HL-60 (cell line): ENCODE data around the gene REXO1.

Experiments used
- CTCF ChIP-seq: IDR thresholded peaks from one replicate; pipeline ENCODE4 v1.5.1; 2011; ENCODE audit warnings: low read length, control low read depth, inconsistent platforms; ENCODE audit not compliant: insufficient read depth
- POLR2AphosphoS5 ChIP-seq: IDR thresholded peaks from 2 replicates; pipeline ENCODE4 v1.6.1; 2012; ENCODE audit warnings: low read depth
- SPI1 ChIP-seq: IDR thresholded peaks from 2 replicates; pipeline ENCODE4 v1.6.1; 2012; ENCODE audit warnings: low read depth, mild to moderate bottlenecking, borderline replicate concordance
- TF ChIP-seq, protein P1 (sequence below): IDR thresholded peaks from 2 replicates; pipeline ENCODE4 v1.6.1; 2012; ENCODE audit warnings: low read depth; ENCODE audit not compliant: insufficient replicate concordance

GRCh38 chr19:1766800-1767352, 81.4 kb downstream of the REXO1 start:
- TF ChIP-seq POLR2AphosphoS5 (no peak), CTCF (no peak), SPI1 (no peak)
- TF ChIP-seq, protein P1, sequence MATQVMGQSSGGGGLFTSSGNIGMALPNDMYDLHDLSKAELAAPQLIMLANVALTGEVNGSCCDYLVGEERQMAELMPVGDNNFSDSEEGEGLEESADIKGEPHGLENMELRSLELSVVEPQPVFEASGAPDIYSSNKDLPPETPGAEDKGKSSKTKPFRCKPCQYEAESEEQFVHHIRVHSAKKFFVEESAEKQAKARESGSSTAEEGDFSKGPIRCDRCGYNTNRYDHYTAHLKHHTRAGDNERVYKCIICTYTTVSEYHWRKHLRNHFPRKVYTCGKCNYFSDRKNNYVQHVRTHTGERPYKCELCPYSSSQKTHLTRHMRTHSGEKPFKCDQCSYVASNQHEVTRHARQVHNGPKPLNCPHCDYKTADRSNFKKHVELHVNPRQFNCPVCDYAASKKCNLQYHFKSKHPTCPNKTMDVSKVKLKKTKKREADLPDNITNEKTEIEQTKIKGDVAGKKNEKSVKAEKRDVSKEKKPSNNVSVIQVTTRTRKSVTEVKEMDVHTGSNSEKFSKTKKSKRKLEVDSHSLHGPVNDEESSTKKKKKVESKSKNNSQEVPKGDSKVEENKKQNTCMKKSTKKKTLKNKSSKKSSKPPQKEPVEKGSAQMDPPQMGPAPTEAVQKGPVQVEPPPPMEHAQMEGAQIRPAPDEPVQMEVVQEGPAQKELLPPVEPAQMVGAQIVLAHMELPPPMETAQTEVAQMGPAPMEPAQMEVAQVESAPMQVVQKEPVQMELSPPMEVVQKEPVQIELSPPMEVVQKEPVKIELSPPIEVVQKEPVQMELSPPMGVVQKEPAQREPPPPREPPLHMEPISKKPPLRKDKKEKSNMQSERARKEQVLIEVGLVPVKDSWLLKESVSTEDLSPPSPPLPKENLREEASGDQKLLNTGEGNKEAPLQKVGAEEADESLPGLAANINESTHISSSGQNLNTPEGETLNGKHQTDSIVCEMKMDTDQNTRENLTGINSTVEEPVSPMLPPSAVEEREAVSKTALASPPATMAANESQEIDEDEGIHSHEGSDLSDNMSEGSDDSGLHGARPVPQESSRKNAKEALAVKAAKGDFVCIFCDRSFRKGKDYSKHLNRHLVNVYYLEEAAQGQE: no peak
